HG03066 (cell line): ENCODE measurements around the gene VCP.
"Not testable (repeated sequence)": the region's sequence is repeated elsewhere in the genome, so short reads cannot be mapped to it uniquely, and the experiment has no call there.

Experiments
- ATAC-seq: cut with Tn5 transposase; IDR thresholded peaks from one replicate; pipeline ENCODE4 v1.9.1; 2021; ENCODE audit warnings: low read depth; ENCODE audit not compliant: unreplicated experiment

Gene VCP

DNA sequence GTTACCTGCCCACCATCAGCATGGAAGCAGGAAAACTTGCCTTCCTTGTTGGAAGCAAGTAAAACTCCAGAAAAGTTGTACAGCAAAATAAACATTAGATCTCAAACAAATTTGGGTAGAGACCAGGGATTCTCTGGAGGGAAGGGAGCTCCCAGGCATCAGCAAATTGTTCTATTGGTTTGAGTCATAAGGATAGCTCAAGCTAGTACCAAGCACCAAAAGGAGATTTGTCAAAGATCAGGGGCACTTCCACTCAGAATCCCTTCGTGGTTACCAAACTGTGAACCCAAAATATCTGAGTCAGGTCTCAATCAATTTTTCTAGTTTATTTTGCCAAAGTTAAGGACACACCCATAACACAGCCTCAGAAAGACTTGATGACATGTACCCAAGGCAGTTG lies 45.1 kb downstream of the VCP start:
- no peak for ATAC-seq

DNA sequence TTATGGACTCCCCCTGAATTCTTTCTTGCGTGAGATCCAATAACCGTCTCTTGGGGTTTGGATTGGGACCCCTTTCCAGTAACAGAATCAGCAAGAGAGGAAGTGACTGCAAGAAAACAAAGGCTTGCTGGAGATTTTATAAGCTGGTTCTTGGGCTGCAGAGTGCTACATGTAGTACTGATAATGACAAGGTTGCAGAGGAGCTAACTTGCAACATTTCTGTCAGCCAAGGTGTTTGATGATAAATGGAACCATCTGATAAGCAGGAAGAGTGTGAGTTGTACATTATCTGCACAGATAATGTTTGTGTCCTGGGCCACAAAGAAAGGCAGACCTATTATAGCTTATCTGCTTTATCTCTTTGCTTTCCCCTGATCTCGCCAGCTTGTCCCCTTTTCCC lies 45.8 kb downstream of the VCP start:
- ATAC-seq: no peak

DNA sequence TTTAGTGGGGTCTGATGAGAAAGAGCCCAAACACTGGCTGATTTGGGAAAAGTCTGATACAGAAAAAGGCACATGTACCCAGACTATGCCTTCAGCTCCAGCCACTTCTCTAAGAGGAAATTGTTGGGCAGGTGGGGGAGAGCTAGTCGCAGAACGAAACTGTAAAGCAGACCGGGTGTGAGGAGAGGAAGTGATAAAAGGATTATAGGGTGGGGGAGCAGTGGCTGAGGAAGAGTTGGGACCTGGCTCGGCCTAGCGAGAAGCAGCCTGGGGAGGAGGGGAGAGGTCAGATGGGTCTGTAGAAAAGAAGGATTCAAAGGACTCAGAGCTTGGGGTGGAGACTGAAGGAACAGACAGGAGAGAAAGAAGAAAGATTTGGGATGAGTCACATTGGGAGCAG lies 49.0 kb downstream of the VCP start:
- not testable (repeated sequence) for ATAC-seq

DNA sequence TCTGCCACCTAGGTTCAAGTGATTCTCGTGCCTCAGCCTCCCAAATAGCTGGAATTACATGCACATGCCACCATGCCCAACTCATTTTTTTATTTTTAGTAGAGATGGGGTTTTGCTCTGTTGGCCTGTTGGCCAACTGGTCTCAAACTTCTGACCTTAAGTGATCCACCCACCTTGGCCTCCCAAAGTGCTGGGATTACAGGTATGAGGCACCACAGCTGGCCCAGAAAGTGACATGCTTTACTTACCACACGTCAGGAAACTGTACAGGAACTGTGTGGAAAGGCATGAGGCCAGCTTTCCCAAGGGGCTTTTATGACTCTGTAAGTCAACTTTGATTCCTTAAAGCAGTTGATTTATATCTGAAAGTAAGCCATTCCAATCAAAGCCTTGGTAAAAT lies 57.9 kb downstream of the VCP start:
- ATAC-seq: no peak

- ATAC-seq: no peak
Observed at GRCh38 chr9:35010351-35010958, 62.0 kb downstream of the VCP start.
